GM21723 (cell line): Measurements from ENCODE around the gene AFF3.

ENCODE experiments used
- ATAC-seq: cut with Tn5 transposase; IDR thresholded peaks from one replicate; pipeline ENCODE4 v1.9.1; 2021; ENCODE audit warnings: mild to moderate bottlenecking, moderate library complexity; ENCODE audit not compliant: unreplicated experiment

Gene AFF3

DNA sequence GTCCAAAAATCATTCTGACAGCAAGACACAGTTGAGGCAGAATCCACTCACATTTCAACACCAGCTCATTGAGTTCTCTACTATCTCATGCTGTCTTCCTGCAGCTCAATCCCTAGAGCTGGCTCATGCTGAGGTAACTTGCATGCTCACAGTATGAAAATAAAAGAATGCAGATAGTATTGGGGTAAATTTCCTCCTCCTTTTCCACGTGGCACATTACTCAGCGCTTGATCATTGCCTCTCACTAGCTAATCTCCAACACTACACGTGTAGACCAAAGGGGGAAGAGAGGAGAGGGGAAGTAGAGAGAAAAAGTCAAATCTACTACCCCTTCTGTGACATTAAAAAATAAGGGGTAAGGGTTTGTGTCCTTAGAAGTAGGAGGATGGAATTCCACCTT is 300.6 kb downstream of the AFF3 start:
- ATAC-seq = no peak

DNA sequence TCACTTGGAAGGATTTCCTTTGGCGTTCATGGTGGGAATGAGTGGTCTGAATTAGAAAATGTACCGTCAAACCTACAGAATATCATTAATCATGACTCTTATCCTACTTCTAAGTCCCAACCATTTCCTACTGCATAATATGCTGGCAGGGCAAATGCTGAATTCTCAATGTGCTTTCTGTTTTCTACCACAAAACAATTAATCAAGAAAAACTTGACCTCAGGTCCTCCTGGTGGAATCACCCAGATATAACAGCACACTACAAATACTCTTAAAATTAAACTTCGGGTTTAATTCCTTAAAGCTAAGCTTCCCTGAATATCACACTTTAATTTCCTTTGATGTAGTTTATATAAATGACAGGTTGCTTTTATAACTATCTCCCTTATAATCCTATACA is 301.6 kb downstream of the AFF3 start:
- ATAC-seq = no peak

DNA sequence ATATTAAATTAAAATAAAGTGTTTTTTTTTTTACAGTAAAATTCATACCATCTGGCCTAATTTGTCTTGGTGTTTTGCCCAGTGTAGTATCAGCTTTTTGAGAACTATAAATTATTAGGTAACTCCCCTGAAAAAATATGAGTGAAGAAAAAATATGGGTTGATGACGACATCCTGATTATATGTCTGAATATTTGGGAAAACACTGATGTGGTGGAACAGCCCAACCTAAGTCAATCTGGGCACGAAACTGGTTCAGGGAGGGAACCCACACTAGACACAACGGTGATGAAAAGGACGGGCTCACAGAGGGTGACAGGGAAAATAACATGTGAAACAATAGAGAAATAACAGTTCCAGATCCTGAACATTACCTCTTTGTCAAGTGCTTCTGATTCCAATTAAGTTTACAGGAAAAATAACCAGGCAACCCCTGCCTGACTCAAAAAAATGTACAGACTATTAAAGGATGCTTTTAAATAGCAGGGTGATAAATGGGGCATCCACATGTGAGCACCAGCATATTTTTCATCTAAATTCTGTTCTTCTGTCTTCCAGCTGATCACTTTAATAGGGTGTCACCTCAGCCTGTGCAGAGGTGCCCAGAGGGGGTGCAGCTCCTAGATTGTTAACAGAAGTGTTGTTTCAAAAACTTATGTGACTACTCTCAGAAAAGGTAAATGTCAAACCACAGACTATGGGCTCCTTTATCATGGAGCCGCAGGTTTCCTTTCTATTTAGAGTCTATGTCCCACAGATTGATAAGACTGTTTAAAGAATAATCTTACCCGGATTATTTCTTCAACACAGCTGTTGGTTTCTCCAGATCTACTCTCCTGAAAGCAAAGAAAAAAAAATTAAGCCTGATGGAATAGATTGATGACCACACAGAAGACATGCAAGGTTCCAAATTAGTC is 305.4 kb downstream of the AFF3 start:
- ATAC-seq = no peak

DNA sequence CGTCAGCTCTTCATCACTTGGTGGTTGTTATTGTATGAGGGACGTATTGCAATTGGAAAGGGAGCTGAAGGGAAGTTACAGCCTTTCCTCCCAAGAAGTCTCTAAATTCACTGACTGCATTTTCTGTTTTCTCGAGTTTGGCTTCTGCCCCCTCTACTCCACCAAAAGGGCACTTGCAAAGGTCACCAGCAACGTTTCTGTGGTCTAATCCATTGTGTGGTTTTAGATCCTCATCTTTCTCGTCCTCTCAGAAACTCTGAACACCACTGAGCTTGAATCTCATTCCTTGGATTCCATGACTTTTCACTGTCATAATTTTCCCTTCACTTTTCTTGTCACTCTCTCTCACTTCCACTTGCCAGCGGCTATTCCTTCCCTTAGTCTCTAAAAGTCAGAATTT is 308.0 kb downstream of the AFF3 start:
- no peak for ATAC-seq

DNA sequence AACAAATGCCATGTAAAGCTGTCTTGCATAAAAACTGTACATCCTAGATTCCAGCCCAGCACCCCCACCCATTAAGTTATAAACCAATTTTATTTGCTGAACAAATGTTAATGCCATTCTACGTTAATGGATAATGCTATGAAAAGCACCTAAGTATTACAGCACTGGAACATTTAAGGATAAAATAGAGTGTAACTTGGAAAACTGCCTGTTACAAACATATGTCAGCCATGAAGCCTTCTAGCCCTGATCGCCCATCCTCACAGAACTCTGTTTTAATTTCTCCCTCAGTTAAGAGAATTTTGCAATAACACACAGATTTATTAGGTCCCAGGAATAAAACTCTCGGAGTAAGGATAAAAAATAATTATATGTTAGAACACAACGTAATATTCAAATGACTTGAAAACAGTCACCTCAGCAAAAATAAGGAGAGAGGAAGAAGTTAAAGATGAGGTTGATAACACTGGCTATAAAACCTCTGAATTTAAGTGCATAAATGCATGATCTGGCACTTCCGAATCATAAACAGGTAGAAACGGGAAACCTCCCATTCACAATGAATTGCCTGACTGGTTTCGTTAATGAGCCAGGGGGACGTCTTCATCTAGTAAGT is 308.7 kb downstream of the AFF3 start:
- no peak for ATAC-seq

DNA sequence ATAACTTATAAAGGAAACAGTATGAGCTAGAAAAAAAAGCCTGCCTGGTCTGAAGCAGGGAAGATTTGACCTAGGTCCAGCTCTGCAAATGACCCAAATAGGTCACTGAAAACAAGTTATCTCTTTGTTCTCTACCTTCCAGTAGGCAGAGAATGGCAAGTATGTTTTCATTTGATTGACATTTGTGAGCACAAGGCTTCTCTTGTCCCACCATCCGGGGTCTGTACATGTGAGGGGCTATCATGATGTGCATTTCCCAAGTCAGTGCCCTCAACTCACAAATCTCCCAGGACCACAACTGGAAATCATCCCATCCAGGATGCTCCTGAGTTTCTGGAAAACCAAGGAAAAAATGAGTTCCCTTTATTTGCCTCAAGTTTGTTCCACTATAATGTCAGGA is 309.5 kb downstream of the AFF3 start:
- ATAC-seq = no peak

DNA sequence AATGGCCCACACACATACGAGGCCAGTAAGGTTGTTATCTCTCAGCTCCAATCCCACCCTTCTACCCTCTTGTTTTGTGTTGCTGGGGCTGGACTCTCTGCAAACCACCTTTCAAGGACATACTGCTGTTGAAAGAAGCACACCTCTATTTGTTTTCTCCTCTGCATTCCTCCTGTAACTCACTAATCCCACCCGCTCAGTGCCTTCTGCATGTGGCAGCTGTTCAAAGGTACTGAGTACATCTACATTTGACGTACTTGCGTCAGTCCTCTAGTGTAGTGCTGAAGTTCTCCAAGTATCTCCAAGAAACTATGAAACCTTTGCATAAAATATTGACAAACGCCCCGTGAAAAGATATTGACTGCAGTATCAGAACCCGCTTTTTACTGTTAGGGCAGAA is 310.6 kb downstream of the AFF3 start:
- ATAC-seq = no peak

DNA sequence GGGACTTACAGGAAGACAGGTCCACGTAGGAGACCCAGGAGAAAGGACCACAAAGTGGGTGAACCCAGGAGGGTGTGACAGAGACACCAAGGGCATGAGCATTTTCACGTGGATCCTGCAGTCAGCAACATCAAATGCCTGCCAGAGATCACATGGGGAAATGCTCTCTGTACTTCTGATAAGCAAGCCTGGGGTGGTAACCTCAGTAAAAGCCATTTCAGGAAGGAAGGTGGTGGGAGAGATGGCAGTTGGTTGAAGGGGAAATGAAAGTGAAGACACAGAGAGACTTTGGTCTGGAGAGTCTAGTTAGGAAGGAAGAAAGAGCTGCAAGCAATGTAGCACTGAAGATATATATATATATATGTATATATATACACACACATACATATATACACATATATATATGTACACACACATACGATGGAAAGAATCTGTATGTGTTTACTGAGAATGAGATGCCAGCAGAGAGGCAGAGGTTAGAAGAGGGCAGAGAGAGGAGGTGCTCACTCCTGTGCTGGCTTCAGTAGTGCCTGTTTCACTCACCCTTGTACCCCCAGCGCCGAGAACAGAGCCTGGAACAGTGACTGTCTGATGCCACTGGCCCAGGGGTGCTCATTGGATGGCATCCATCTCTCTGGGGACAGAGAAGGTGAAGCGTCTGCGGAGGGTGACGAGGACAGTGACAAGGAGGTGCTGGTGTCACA is 314.9 kb downstream of the AFF3 start:
- no peak for ATAC-seq

DNA sequence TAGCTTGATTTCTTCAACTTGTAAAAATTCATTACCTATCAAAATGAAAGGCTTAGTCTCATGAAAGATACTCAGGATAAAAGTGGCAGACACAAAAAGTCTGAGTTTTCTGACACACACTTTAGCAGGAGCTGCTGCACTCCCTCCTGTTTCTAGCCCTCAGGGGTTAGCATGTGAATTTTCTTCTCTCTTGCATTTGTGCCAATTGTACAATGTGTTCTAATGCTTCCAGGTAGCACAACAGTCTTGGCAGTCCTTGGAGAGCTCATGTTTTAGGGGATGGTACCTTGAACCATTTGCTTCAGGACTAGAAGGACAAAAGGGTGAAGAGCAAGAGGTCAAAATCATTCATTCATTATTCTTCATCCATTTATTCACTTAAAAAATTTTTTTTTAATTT is 316.8 kb downstream of the AFF3 start:
- no peak for ATAC-seq

DNA sequence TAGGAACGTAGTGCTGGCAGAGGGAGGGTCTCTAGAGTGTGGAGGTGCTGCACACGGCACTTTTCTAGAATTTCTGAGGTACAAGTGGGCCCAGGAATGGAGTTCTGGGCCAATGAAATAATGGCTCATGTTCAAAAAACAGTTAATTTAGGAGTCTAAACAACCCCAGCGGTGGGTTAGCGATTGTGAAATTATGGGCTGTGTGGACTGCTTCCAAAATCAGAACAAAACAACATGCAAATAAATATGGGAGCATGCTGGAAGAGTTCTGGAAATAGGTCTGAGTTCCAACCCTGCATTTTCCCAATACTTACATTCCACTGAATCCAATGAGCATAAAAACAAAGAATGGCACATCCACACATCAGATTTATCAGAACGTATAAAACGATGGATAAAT is 317.6 kb downstream of the AFF3 start:
- no peak for ATAC-seq

DNA sequence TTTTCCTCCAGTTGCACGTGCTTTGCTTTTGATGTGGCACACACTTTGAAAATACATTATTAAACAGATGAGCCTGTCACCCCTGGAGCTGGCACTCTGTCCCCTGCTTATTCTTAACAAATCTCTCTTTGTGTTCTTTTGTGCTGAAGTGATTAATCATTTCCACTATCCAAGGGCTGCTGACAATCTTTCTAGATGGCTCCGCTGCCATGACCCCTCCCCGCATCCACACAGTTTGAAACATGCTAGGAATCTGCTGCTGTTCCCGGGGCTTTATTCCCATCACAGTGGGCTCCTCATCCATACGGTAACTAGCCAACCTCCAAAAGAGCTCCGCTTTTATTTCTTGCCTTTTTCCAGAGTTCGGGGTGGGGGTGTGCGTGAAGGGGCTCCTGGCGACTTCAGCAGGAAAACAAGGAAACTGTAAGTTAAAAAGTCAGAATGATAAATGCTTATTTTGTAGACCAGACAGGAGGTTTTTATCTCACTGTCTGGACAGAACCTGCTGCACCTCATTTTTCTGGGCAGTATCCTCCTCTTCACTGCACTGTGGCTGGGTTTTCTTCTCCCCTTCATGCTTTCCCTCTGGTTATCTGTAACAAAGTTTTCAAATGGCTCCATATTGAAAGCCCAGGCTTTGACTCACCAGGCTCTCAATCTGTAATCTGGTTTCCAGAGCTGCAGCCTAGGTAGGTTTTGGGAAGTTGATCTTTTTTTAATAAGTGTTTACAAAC is 319.7 kb downstream of the AFF3 start:
- ATAC-seq = no peak

DNA sequence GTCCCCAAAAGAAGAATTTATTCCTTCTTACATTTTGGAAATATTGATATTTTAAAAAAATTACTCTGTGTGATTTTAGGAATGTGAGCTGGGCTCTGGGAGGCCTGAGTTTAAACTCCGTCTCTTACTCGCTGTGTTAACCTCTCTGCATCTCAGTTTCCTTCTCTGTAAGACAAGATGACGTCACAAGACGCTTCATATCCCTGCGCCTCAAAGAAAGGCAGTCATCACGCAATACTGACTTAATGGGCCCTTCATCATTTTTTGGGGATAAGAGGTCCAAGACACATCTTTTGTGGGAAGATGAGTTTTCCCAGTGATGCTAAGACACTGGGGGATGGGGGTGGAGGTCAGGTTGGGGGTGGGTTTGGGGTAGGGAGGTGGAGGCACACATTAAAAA is 320.4 kb downstream of the AFF3 start:
- ATAC-seq = no peak

DNA sequence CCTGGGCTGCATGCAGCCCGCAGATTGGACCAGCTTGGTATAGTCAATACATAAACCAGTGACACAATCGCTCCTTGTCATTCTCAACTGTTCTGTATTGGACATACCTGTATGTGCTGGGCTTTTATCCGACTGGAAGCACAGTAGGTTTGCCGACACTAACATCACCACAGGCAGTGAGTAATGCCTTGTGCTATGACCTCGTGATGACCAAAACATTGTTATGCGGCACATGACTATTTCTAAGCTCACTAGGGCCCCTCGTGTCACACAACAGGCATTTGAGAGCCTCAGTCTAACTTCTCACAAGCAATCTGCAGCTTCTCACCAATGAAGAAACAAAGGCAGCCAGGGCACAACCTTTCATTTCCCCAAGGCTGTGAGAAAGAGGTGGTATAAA is 320.8 kb downstream of the AFF3 start:
- ATAC-seq = no peak

DNA sequence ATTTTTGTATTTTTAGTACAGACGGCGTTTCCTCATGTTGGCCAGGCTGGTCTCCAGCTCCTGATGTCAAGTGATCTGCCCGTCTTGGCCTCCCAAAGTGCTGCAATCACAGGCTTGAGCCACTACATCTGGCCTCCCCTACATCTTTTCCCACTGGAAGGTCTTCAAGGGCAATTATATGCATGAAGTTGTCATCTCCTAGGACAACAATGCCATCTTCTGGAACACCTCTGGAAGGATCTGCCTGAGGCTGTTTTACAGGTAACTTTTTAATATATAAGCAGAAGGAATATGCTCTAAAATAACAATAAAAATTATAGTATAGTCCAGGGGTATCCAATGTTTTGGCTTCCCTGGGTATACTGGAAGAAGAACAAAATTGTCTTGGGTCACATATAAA is 321.4 kb downstream of the AFF3 start:
- no peak for ATAC-seq

DNA sequence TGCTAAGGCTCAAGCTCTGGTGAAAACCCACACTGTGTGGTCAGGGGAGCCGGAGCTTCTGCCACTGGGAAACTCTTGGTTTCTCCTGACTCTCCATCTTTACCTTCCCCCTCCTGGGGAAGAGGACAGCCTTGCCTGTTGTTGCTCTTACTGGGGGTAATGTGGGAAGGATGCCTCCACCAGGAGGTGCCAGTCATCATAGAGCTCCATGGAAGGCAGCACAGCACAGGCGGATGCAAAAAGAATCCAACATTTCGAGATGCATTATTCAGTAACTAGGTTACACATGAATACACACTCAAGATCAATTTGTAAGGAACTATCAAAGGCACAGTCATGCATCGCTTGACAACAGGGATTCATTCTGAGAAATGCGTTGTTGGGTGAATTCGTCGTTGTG is 322.6 kb downstream of the AFF3 start:
- no peak for ATAC-seq

DNA sequence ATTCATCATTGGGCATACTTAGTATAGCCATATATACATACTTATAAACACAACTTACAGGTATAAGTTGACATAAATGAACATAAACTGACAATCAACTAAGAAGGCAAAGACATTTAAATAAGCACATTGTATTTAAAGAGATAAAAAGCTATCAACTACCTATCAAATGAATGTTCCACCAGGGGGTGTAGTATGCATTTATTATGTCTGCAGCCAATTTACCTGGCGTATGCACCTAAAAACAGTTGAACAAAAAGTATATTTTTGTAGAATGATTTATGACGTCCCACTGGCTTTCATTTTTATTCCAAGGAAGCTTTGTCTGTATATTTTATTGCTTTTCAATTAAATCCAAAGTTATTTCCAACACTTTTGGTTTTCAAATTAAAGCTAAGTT is 323.5 kb downstream of the AFF3 start:
- no peak for ATAC-seq

DNA sequence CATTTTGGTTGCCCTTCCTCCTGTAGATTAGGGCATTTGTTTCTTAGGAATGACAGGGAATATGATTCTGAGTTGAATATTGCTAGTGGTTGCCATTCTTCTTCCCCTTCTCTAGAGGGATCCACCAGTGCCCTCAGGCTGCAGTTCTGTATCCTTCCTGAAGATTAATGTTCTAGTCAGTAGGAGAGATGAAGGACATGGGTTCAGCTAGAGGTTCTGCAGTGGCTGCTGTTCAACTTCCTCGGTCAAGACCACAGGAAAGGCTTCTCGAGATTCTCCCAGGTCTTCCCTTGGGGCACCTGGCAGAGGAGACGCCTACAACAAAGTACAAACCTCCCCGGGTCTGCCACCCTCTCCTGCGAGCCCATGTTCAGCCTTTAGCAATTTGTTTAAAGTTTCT is 325.5 kb downstream of the AFF3 start:
- ATAC-seq = no peak

DNA sequence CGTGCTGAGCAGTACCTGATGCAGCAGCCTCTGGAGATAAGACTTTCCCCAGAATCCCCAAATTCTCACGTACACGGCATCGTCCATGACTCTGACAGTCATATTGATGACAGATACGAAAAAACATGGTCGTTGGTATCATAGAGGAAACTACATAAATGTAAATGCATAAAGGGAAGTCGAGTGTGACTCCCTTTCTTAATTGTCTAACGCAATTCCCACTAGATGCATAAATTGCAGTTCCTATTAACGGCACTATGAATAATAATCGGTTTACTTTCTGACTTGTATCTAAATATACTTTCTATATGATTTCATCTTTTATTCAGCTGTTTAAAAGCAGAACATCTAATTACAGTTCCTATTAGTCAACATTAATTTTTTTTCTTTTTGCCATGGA is 330.0 kb downstream of the AFF3 start:
- no peak for ATAC-seq

DNA sequence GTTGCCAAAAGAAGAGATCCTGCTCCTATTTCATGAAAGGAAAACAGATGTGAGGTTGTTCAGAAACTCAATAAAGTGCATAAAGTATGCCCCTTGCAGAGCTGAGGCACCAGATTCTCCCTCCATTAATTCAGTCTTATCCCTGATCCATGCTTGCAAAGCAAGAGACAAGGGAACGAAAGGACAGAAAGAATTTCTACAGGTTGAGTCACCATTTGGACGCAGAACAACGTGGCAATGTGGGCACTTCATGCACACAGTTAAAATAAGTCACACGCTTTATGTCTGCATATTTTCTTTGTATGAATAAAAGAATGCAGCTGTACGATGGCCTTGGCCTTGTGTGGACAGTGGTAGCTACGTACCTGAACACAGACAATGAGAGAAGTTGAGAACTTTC is 330.8 kb downstream of the AFF3 start:
- no peak for ATAC-seq

DNA sequence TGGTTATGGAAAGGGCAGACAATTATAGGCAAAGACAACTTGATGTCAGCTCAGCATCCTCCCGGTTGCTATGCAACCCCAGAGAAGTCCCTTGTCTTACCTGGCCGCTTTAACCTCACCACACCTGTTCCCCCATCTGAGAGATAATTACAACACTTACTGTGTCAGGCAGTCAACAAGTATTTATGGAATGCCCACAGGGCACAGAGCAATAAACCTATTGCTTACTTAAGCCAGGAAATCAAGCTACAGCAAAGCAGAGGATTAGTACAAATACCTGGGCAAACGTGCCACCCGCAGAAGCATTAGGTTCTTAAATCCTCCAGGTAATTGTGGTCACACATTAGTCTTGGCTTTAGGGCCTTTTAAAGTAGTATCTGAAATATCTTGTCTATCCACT is 332.2 kb downstream of the AFF3 start:
- no peak for ATAC-seq

DNA sequence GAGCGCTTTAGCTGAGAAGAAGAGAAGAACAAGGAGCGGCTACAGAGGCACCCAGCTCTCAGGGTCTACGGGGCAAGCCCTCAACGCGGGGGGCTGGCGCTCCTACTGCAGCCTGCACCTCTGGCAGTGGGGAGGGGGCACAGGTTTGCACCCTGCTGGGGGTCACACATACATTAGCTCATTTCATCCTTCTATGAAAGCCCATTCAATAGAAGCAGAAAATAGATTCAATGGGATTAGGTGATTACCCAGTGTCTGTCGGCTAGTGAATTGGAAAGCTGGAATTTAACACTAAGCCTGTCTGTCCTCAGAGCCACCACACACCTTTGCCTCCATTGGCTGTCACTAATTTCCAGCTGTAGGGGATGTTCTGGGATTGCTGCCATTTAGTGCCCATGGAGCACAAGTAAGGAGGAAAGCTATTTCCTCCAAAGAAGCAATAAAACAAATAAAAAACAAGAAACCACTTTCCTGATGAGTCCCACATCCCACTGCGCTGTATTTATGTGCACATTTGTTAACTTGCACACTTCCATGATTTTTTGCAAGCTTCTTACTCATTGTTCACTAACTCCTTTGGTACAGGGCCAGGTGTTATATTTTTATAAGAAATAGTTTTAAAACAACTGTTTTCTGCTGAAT is 333.0 kb downstream of the AFF3 start:
- ATAC-seq = no peak
